ENCODE results near the gene ACSF2.
"Not testable (repeated sequence)": the region's sequence is repeated elsewhere in the genome, so short reads cannot be mapped to it uniquely, and the experiment has no call there.

ACSF2 gene, protein sequence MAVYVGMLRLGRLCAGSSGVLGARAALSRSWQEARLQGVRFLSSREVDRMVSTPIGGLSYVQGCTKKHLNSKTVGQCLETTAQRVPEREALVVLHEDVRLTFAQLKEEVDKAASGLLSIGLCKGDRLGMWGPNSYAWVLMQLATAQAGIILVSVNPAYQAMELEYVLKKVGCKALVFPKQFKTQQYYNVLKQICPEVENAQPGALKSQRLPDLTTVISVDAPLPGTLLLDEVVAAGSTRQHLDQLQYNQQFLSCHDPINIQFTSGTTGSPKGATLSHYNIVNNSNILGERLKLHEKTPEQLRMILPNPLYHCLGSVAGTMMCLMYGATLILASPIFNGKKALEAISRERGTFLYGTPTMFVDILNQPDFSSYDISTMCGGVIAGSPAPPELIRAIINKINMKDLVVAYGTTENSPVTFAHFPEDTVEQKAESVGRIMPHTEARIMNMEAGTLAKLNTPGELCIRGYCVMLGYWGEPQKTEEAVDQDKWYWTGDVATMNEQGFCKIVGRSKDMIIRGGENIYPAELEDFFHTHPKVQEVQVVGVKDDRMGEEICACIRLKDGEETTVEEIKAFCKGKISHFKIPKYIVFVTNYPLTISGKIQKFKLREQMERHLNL

GRCh38 chr17:50425682-50426471 is at the start of gene ACSF2:
Gene ACSF2 (plus strand): TSS chr17:50426218. CDS start chr17:50426262, 44 bp downstream.
- peak in 5 of 10 donors; percentile 19 to 82 (median 38) for DNase-seq
- intact Hi-C loops (cut with DNase I): no loop called here

- no peak for DNase-seq
- intact Hi-C loops (cut with DNase I): no loop called here
Observed at GRCh38 chr17:50379351-50380132, 46.5 kb upstream of the ACSF2 start.

DNA sequence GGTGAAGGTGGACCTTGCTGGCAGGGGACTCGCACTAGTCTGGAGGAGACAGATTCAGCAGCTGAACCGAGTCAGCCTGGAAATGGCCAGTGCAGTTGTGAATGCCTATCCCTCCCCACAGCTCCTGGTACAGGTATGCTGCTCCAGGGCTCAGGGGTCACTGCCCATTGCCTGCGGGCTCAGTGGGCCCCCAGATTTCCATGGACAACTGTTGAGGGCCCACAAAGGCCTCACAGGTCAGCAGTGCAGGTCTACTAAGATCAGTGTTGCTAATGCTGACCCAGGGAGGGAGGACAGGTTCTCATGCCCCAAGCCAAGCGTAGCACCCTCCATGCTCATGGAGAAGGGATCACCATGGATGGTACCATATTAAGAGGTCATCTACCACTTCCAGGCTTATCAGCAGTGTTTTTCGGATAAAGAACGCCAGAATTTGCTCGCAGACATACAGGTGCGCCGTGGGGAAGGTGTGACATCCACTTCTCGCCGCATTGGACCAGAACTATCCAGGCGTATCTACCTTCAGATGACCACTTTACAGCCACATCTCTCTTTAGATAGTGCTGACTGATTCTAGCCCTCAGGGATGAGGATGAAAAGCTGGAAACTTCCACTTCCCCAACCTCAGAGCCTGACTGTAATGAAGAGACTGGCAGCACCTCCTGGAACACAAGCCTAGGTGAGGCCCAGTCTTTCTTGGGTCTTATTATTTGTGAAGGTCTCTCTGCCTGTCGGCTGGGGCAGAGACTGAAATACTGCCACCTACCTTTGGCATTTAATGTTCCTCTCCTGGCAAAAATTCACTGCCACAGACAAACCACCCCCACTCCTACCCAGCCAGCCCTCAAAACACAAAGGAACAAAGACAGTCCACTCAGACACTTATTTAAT is 45.4 kb upstream of the ACSF2 start:
- intact Hi-C loops (cut with DNase I): no loop called here
- no peak for DNase-seq

- intact Hi-C loops (cut with DNase I): no loop called here
- DNase-seq: no peak
Observed at GRCh38 chr17:50381260-50381815, 44.7 kb upstream of the ACSF2 start.

GRCh38 chr17:50381920-50382319 is 44.1 kb upstream of the ACSF2 start:
- intact Hi-C loops (cut with DNase I): no loop called here
- no peak for DNase-seq

DNA sequence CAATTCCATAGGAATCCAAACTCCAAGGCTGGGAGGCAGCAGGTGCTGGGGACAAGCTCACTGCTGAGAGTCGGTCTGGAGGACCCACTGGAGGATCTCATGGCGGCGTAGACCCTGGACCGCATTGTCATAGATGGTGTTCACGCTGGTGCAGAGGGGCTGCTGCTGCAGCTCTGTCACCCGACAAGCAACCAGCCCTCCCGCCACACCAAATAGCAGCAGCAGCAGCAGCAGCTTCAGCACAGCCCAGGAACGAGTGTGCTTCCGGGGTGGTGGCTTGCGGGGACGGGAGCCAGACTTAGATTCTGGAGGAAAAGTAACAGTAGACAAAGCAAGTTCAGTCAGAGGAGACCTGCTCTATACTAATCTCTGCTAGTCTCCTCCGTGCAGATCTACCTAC is 43.1 kb upstream of the ACSF2 start:
- intact Hi-C loops (cut with DNase I): no loop called here
- DNase-seq: no peak

DNA sequence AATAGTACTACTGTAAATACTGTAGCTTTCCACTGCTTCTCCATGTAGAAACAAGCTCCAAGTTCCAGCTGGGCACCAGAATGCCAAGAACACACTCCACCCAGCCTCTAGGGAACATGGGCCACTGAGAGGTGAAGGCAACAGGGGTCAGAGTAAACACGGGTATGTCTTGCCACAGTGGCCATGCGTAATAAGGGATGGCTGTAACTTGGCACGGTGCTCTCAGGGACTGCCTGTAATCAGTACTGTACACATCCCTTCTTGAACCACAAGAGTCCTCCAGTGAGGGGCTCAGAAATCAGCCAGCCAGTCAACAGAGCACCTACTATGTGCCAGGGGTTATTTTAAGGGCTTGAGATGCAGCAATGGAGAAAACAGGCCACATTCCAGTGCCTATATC is 39.5 kb upstream of the ACSF2 start:
- DNase-seq: no peak
- intact Hi-C loops (cut with DNase I): no loop called here

DNA sequence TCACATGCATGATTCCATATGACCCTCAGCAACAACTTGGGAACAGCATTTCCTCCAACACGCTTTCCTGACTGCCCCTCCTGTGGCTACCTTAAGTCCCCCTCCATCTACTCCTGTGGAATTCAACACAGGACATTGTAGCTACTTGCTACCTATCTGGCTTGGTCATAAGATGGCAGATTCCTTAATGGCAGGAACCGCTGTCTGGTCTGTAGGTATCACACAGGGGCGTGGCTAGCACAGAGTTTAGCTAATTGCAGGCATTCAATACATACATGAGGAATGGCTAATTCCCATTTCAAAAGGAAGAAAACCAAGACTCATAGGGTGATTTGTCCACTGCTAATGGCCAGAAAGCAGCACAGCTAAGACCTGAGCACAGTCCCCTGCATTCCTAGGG is 37.3 kb upstream of the ACSF2 start:
- intact Hi-C loops (cut with DNase I): no loop called here
- DNase-seq: no peak

DNA sequence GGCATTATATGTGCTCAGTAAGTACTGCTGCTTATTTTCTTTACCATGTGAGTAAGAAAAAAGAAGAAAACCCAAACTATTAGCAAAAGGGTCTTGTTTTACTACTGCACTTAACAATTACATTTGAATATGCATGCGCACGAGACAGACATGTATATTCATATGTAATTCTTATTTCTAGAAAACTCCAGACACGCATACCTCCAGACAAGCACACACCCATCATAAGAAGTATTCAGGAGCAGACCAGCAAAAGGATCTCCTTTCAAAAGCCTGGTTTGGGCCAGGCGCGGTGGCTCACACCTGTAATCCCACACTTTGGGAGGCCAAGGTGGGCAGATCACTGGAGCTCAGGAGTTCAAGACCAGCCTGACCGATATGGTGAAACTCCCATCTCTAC is 36.5 kb upstream of the ACSF2 start:
- intact Hi-C loops (cut with DNase I): no loop called here

GRCh38 chr17:50392621-50393020 is 33.4 kb upstream of the ACSF2 start:
- intact Hi-C loops (cut with DNase I): no loop called here
- no peak for DNase-seq

More for the DNA sequence above, 36.5 kb upstream of the ACSF2 start:
- DNase-seq: no peak

DNA sequence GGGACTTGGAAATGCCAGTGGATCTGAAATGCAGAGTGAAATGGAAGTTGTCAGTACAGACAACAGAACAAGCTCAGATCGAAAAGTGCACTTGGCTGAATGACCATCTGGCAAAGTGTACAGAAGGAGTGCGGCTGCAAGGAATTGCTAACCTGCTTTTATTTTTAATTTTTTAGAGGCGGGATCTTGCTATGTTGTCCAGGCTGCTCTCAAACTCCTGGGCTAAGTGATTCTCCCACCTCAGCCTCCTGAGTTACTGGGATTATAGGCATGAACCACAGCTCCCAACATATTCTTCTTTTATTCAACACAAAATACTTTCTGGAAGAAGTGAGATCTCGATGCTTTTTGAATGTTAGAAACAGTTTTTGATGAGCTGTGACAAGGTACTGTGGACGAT is 32.3 kb upstream of the ACSF2 start:
- no peak for DNase-seq
- intact Hi-C loops (cut with DNase I): no loop called here

GRCh38 chr17:50394711-50395110 is 31.3 kb upstream of the ACSF2 start:
- no peak for DNase-seq
- intact Hi-C loops (cut with DNase I): no loop called here

DNA sequence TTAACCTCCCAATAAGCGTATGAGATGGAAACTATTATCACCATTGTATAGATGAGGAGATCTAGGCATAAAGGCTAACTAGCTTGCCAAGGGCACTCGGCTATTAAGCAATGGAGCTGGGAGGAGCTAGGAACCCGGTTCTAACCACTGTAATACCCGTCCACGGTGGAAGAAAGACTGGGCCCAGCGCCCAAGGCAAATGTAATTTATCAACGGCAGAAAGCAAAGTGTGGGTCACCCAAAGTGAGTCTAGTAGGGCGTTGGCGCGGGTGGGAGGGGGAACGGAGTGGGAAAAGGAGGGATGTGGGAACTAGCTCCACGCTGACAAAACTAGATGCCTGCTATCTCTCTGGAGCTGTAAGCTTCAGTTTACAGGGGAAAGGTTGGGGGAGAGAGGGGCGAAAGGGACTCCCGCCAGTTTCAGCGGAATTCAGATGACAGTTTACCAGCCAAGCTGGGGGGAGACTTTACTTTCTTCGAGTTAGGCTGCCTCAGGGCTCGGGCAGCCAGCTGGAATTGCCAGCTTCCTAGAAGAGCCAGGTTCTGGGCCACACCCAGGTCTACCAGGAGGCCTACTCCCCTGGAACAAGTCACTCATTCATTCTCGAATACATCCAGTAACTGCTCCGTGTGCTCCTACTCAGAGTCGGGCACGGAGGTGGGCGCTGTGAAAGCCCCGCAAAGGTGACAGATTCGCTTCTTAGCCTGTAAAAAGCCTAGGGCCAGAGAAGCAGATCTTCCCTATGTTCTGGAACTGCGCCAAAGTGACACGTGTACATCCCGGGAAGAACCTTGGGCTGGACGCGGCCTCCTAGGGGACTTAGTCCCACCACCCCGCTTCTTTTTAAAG is 29.5 kb upstream of the ACSF2 start:
- no peak for DNase-seq
- intact Hi-C loops (cut with DNase I): no loop called here

DNA sequence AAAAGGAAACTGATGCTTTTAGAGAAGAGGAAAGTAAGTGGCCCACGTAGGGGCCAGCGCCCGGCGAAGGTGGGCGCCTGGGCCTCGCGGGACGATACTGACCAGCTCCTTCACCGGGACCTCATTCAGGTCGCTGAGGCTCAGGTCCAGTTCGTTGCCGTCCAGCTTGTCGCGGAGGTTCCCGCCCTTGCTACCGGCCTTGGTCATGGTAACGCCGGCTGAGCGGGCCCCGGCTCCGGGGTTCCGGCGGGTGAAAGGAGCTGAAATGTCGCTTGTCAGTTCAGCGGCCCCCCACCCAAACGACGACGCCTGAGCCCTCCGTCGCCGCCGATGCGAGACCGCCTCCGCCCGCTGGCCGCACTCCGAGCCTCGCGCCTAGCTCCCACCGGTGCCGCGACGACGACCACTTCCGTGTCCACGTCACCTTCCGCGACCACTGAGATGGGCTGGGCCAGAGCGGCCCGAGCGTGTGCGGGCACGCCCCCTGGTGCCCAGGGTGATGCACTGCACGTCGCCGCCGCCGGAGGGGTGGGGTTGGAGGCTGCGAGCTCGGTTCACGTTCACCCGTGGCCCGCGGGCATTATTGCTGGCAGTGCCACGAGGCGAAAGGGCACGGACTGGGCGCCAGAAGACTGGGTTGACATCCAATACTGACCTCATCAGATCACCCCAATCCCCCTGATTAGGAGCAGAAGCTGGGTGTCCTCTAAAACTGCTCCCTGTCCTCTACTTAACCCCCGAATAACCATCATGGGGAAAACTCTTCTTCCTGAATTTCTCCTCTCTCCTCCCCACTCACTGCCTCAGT is 28.7 kb upstream of the ACSF2 start, which contains the start of gene LRRC59:
LRRC59 (minus strand) TSS at position 413 of the 808 bp plus-strand sequence; CDS start at position 207, 206 bp downstream.
- intact Hi-C loops (cut with DNase I): no loop called here
- DNase-seq: peak; percentile 78 to 98 (median 86)

GRCh38 chr17:50397919-50398285 is 28.1 kb upstream of the ACSF2 start:
- intact Hi-C loops (cut with DNase I): no loop called here

DNA sequence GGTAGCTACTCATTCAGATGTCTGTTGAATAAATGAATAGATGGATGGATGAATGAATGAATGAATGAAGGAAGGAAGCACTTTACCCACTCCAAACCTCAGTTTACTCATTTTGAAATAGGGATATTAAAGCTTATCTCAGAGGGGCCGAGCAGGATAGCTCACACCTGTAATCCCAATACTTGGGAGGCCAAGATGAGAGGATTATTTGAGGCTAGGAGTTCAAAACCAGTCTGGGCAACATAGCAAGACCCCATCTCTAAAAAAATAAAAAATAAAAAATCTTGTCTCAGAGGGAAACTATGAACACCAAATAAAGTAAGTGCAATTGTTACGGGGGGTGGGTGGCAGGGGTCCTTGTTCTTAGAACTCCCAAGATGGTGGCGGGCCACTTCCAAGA is 27.3 kb upstream of the ACSF2 start:
- intact Hi-C loops (cut with DNase I); DNase-seq: not testable (repeated sequence)

More at GRCh38 chr17:50397919-50398285, 28.1 kb upstream of the ACSF2 start:
- DNase-seq: no peak

GRCh38 chr17:50399591-50399990 is 26.4 kb upstream of the ACSF2 start:
- intact Hi-C loops (cut with DNase I); DNase-seq: not testable (repeated sequence)
